ENCODE data around the gene VIPR1. TPM values are rescaled to one million over a fixed set of nuclear protein-coding genes. Genes with fewer than 3 reads are reported as not detected.
"Not testable (repeated sequence)": the region's sequence is repeated elsewhere in the genome, so short reads cannot be mapped to it uniquely, and the experiment has no call there.

VIPR1 gene
- total and polyA plus RNA-seq, 2 donors (not counting 1 experiment from before 2014, with no cell fraction given), result 0.79 to 5.8 TPM

GRCh38 chr3:42575137-42575741 lies 72.8 kb downstream of the VIPR1 start:
- H3K27ac Mint-ChIP-seq, result no peak overlapping the region
- no peak overlapping the region for H3K4me3 Mint-ChIP-seq
- H3K9me3 ChIP-seq (ENCODE audit: control extremely low read depth in 1 of 3, control insufficient read depth in 2 of 3, insufficient read depth in 1 of 3, low read length in 2 of 3), result peaks cover 10 to 15% (median 11%) of the 10 kb centered on the region in 3 donors
- ATAC-seq (ENCODE audit: low read depth), result no peak
- H3K4me1 ChIP-seq (ENCODE audit: control insufficient read depth in 2 of 2, insufficient read depth in 2 of 2, low read length in 2 of 2), result no peaks in the 10 kb centered on the region
- CTCF ChIA-PET, result no interaction called here
- peaks cover 3 to 16% of the 10 kb centered on the region in 2 experiments for H3K36me3 ChIP-seq (replicated peaks in 1 of 2; ENCODE audit: control extremely low read depth in 1 of 2, control insufficient read depth in 1 of 2, extremely low read depth in 1 of 2, insufficient read depth in 2 of 2, low read length in 1 of 2)
- no peak overlapping the region for H2AFZ ChIP-seq (ENCODE audit: insufficient read depth, low read depth, low read length, poor library complexity, severe bottlenecking)
- no peak overlapping the region for H3K4me3 ChIP-seq (ENCODE audit: control extremely low read depth in 1 of 5, extremely low read depth in 1 of 5, insufficient read depth in 1 of 5, low read depth in 2 of 5, low read length in 4 of 5)
- no peak overlapping the region for H3K27ac ChIP-seq (ENCODE audit: low read length in 2 of 2)
- H3K4me1 Mint-ChIP-seq, result peaks cover 13% of the 10 kb centered on the region
- intact Hi-C loops (cut with micrococcal nuclease), result no loop called here
- H3K9me3 Mint-ChIP-seq (ENCODE audit: insufficient read depth), result peaks cover 8% of the 10 kb centered on the region
- no peaks in the 10 kb centered on the region for H4K20me1 ChIP-seq (ENCODE audit: control insufficient read depth, insufficient read depth, low read length, poor library complexity, severe bottlenecking)
- H3K79me2 ChIP-seq (ENCODE audit: control insufficient read depth, insufficient read depth, low read length), result peaks cover 54% of the 10 kb centered on the region
- POLR2A ChIA-PET, result no interaction called here
- DNase-seq, result no peak
- H3K9ac ChIP-seq (ENCODE audit: low read length), result no peak overlapping the region
- no peaks in the 10 kb centered on the region for H3K27me3 Mint-ChIP-seq
- TF ChIP-seq EZH2 (IDR thresholded peaks at IDR 0.05; ENCODE audit: borderline replicate concordance, insufficient read depth, low read depth, low read length, poor library complexity, severe bottlenecking) (no peak), CTCF (IDR thresholded peaks at IDR 0.05) (no peak)
- no peak overlapping the region for H3K4me2 ChIP-seq (replicated peaks; ENCODE audit: low read depth, low read length, poor library complexity, severe bottlenecking)
- no peaks in the 10 kb centered on the region for H3K27me3 ChIP-seq (replicated peaks in 1 of 4; ENCODE audit: control extremely low read depth in 1 of 4, control insufficient read depth in 3 of 4, insufficient read depth in 4 of 4, low read length in 3 of 4)

DNA sequence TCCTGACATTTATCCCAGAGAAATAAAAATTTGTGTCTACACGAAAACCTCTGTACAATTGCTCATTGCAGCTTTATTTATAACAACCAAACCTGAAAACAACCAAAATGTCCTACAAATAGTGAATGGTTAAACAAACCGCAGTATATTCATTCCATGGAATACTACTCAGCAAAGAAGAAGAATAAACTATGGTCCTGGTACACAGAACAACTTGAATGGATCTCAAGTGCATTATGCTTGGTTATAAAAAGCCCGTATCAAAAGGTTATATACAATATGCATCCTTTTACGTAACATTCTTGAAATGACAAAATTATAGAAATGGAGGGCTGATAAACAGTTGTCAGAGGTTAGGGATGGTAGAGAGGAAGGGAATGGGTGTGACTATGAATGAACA lies 75.6 kb downstream of the VIPR1 start:
- Mint-ChIP-seq H3K27me3 (no peaks in the 10 kb centered on the region), H3K4me1 (peaks cover 35% of the 10 kb centered on the region), H3K27ac (no peak overlapping the region), H3K4me3 (no peak overlapping the region), H3K9me3 (ENCODE audit: insufficient read depth) (peaks cover 8% of the 10 kb centered on the region)
- Histone ChIP-seq H3K9me3 (ENCODE audit: control extremely low read depth in 1 of 3, control insufficient read depth in 2 of 3, insufficient read depth in 1 of 3, low read length in 2 of 3) (peaks cover 9 to 15% (median 10%) of the 10 kb centered on the region in 3 donors), H3K27me3 (replicated peaks in 1 of 4; ENCODE audit: control extremely low read depth in 1 of 4, control insufficient read depth in 3 of 4, insufficient read depth in 4 of 4, low read length in 3 of 4) (no peaks in the 10 kb centered on the region), H3K4me1 (ENCODE audit: control insufficient read depth in 2 of 2, insufficient read depth in 2 of 2, low read length in 2 of 2) (peaks cover 14% of the 10 kb centered on the region in 2 donors), H3K79me2 (ENCODE audit: control insufficient read depth, insufficient read depth, low read length) (peaks cover 33% of the 10 kb centered on the region), H3K27ac (ENCODE audit: low read length in 2 of 2) (no peak overlapping the region), H4K20me1 (ENCODE audit: control insufficient read depth, insufficient read depth, low read length, poor library complexity, severe bottlenecking) (no peaks in the 10 kb centered on the region), H3K4me2 (replicated peaks; ENCODE audit: low read depth, low read length, poor library complexity, severe bottlenecking) (no peak overlapping the region), H3K9ac (ENCODE audit: low read length) (no peak overlapping the region), H3K36me3 (replicated peaks in 1 of 2; ENCODE audit: control extremely low read depth in 1 of 2, control insufficient read depth in 1 of 2, extremely low read depth in 1 of 2, insufficient read depth in 2 of 2, low read length in 1 of 2) (peaks cover 3 to 14% of the 10 kb centered on the region in 2 experiments), H3K4me3 (ENCODE audit: control extremely low read depth in 1 of 5, extremely low read depth in 1 of 5, insufficient read depth in 1 of 5, low read depth in 2 of 5, low read length in 4 of 5) (no peak overlapping the region), H2AFZ (ENCODE audit: insufficient read depth, low read depth, low read length, poor library complexity, severe bottlenecking) (no peak overlapping the region)
- TF ChIP-seq CTCF (IDR thresholded peaks at IDR 0.05) (no peak), EZH2 (IDR thresholded peaks at IDR 0.05; ENCODE audit: borderline replicate concordance, insufficient read depth, low read depth, low read length, poor library complexity, severe bottlenecking) (no peak)
- DNase-seq, result no peak
- CTCF ChIA-PET, result no interaction called here
- no peak for ATAC-seq (ENCODE audit: low read depth)
- POLR2A ChIA-PET, result no interaction called here
- intact Hi-C loops (cut with micrococcal nuclease), result no loop called here
- WGBS (ENCODE audit: insufficient coverage), result no CpG with 5 or more reads among the region's 4 CpGs

- H3K27me3 Mint-ChIP-seq; H2AFZ ChIP-seq (ENCODE audit: insufficient read depth, low read depth, low read length, poor library complexity, severe bottlenecking); H3K36me3 ChIP-seq (replicated peaks in 1 of 2; ENCODE audit: control extremely low read depth in 1 of 2, control insufficient read depth in 1 of 2, extremely low read depth in 1 of 2, insufficient read depth in 2 of 2, low read length in 1 of 2); H3K4me2 ChIP-seq (replicated peaks; ENCODE audit: low read depth, low read length, poor library complexity, severe bottlenecking); DNase-seq; ATAC-seq (ENCODE audit: low read depth); H3K9me3 Mint-ChIP-seq (ENCODE audit: insufficient read depth); H3K9ac ChIP-seq (ENCODE audit: low read length); H3K4me3 ChIP-seq (ENCODE audit: control extremely low read depth in 1 of 5, extremely low read depth in 1 of 5, insufficient read depth in 1 of 5, low read depth in 2 of 5, low read length in 4 of 5); H3K27ac Mint-ChIP-seq; H3K27ac ChIP-seq (ENCODE audit: low read length in 2 of 2); H3K4me3 Mint-ChIP-seq; intact Hi-C loops (cut with micrococcal nuclease); H4K20me1 ChIP-seq (ENCODE audit: control insufficient read depth, insufficient read depth, low read length, poor library complexity, severe bottlenecking); H3K27me3 ChIP-seq (replicated peaks in 1 of 4; ENCODE audit: control extremely low read depth in 1 of 4, control insufficient read depth in 3 of 4, insufficient read depth in 4 of 4, low read length in 3 of 4): not testable (repeated sequence)
- ChIA-PET POLR2A (interaction anchor here (0.7 kb wide), 1 partner anchor 553 kb away, joined by 5 read pairs; no protein-coding TSS in a partner anchor), CTCF (interaction anchor here (0.7 to 1.5 kb wide), 5 partner anchors 10 to 166 kb away, joined by 3 to 6 read pairs (median 4); partner anchors contain the start of gene SS18L2)
- peaks cover 4 to 11% (median 6%) of the 10 kb centered on the region in 3 donors for H3K9me3 ChIP-seq (ENCODE audit: control extremely low read depth in 1 of 3, control insufficient read depth in 2 of 3, insufficient read depth in 1 of 3, low read length in 2 of 3)
- peaks cover 35% of the 10 kb centered on the region for H3K79me2 ChIP-seq (ENCODE audit: control insufficient read depth, insufficient read depth, low read length)
- 100% methylated on average over 2 of the region's 4 CpGs for WGBS (ENCODE audit: insufficient coverage)
- H3K4me1 Mint-ChIP-seq, result peaks cover 37% of the 10 kb centered on the region
- peaks cover 14% of the 10 kb centered on the region in 2 donors for H3K4me1 ChIP-seq (ENCODE audit: control insufficient read depth in 2 of 2, insufficient read depth in 2 of 2, low read length in 2 of 2)
Measured at GRCh38 chr3:42579346-42579745, 76.9 kb downstream of the VIPR1 start.
